AG10803 (cell line): Measurements from ENCODE around the gene RNF144B.

ENCODE experiments used
- DNase-seq: peaks from one replicate; pipeline ENCODE4 v3.0.0; 2010; ENCODE audit warnings: low read depth
- H3K4me3 ChIP-seq: 2 replicates; pipeline ENCODE4 v1.5.1; 2011; ENCODE audit warnings: mild to moderate bottlenecking, low read length, control low read depth
- CTCF ChIP-seq: conservative IDR thresholded peaks from 2 replicates; pipeline ENCODE4 v1.5.1; 2011; ENCODE audit warnings: mild to moderate bottlenecking, low read length, control low read depth, inconsistent platforms

Gene RNF144B

GRCh38 chr6:18500921-18501662, 113.9 kb downstream of the RNF144B start:
- no peak for DNase-seq
- no peak for TF ChIP-seq CTCF
- H3K4me3 ChIP-seq, result no peak overlapping the region

- TF ChIP-seq CTCF, result no peak
- DNase-seq, result peak; percentile 86
Measured at GRCh38 chr6:18501663-18502013, 114.5 kb downstream of the RNF144B start.

GRCh38 chr6:18503206-18503592, 116.0 kb downstream of the RNF144B start:
- H3K4me3 ChIP-seq, result no peak overlapping the region
- no peak for TF ChIP-seq CTCF
- DNase-seq, result no peak

More at GRCh38 chr6:18501663-18502013, 114.5 kb downstream of the RNF144B start:
- H3K4me3 ChIP-seq, result no peak overlapping the region

- peak; percentile 81 for DNase-seq
Measured at GRCh38 chr6:18503593-18504231, 116.6 kb downstream of the RNF144B start.

GRCh38 chr6:18504232-18504596, 117.1 kb downstream of the RNF144B start:
- no peak overlapping the region for H3K4me3 ChIP-seq
- no peak for DNase-seq
- TF ChIP-seq CTCF, result no peak

More at GRCh38 chr6:18503593-18504231, 116.6 kb downstream of the RNF144B start:
- peak; percentile 100 for TF ChIP-seq CTCF
- peak overlapping the region; percentile 46 for H3K4me3 ChIP-seq

GRCh38 chr6:18506382-18507017, 119.3 kb downstream of the RNF144B start:
- DNase-seq, result no peak
- H3K4me3 ChIP-seq, result no peak overlapping the region
- no peak for TF ChIP-seq CTCF
